ENCODE measurements around the gene SATB1.

SATB1 gene

DNA sequence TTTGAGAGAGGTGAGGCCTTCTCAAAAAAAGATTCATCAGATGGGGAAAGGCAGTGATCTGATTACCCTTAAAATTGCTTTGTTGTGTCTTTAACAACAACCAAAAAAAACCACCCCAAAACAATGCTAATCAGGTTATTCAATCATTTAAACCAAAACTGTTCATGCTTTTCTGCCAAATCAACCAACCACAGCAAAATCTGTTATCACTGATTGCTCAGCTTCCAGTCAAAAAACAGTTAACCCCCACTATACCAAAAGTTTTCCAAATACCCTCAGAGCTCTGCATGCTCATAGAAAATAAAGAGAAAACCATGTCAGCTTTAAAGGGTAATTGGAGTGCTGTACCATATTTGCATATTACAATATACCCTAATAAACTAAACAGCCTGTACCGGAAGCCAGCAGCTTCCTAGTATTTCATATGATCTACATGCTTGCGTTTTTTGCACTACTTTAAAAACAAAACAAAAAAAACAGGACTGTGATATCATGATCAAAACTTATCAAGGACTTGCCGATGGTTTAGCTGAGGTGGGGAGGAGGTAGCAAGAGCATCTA is 22.8 kb downstream of the SATB1 start:
- no peak overlapping the region for H3K4me3 ChIP-seq (ENCODE audit: low read depth, low read length)
- no peak for TF ChIP-seq CTCF (IDR thresholded peaks at IDR 0.05; ENCODE audit: borderline replicate concordance, insufficient read depth, low read depth, low read length)

- no peak for TF ChIP-seq CTCF (IDR thresholded peaks at IDR 0.05; ENCODE audit: borderline replicate concordance, insufficient read depth, low read depth, low read length)
- H3K4me3 ChIP-seq (ENCODE audit: low read depth, low read length): no peak overlapping the region
Observed at GRCh38 chr3:18401300-18401961, 23.7 kb downstream of the SATB1 start.

DNA sequence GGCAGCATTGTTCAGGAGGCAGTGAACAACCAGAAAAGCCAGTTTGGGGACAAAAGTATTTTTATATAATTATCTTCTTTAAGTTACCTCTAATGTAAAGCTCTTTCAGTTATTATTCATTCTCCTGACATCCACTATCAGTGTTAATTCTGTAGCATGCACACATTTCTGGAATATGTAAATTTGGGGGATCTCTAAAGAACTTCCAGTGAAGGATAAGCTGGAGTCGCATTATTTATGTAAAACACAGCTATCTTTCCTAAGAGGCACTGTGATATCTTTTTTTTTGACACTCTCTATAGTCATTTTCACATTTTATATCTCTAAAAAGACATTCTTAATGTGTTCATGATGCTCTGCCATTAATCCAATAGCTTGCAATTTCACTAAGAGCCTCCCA is 26.7 kb downstream of the SATB1 start:
- H3K4me3 ChIP-seq (ENCODE audit: low read depth, low read length): no peak overlapping the region
- no peak for TF ChIP-seq CTCF (IDR thresholded peaks at IDR 0.05; ENCODE audit: borderline replicate concordance, insufficient read depth, low read depth, low read length)

GRCh38 chr3:18396428-18396827 is 28.7 kb downstream of the SATB1 start:
- no peak overlapping the region for H3K4me3 ChIP-seq (ENCODE audit: low read depth, low read length)
- TF ChIP-seq CTCF (IDR thresholded peaks at IDR 0.05; ENCODE audit: borderline replicate concordance, insufficient read depth, low read depth, low read length): no peak

GRCh38 chr3:18394384-18394995 is 30.6 kb downstream of the SATB1 start:
- TF ChIP-seq CTCF (IDR thresholded peaks at IDR 0.05; ENCODE audit: borderline replicate concordance, insufficient read depth, low read depth, low read length): no peak
- H3K4me3 ChIP-seq (ENCODE audit: low read depth, low read length): no peak overlapping the region

DNA sequence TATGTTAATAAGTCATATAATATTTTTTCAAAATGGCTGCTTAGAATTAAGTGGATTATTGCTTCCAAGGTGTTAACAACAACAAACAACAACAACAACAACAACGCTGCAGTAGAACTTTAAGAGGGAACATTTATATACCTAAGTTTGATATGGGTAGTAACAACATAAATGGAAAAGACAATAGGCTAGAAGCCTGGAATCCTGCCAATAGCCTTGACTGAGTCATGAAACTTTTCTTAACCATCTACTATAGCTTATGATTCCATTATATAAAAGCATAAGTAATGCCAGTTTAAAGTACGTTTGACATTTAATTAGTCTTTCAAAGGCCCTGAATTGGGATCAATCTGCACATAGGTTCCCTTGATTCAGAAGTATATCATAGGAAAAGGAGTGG is 31.2 kb downstream of the SATB1 start:
- no peak for TF ChIP-seq CTCF (IDR thresholded peaks at IDR 0.05; ENCODE audit: borderline replicate concordance, insufficient read depth, low read depth, low read length)
- H3K4me3 ChIP-seq (ENCODE audit: low read depth, low read length): no peak overlapping the region
